ENCODE measurements around the gene CIC. TPM values are rescaled to one million over a fixed set of nuclear protein-coding genes. Genes with fewer than 3 reads are reported as not detected.
"Not testable (repeated sequence)": the region's sequence is repeated elsewhere in the genome, so short reads cannot be mapped to it uniquely, and the experiment has no call there.

CIC gene
- total RNA-seq, 3 donors from 2014 or later (not counting 1 experiment from before 2014, with no cell fraction given) = 95.4 to 121 (median 108) TPM

GRCh38 chr19:42261763-42262162 lies 7.3 kb upstream of the CIC start:
- WGBS (ENCODE audit: insufficient coverage) = 78% methylated on average over 2 of the region's 3 CpGs
- DNase-seq (no peak), ATAC-seq (no peak)
- Mint-ChIP-seq H3K4me3 (no peak overlapping the region), H3K27me3 (ENCODE audit: low read depth in 2 of 2) (peaks cover 0 to 4% of the 10 kb centered on the region in 2 donors), H3K36me3 (no peaks in the 10 kb centered on the region), H3K9me3 (no peaks in the 10 kb centered on the region), H3K4me1 (no peaks in the 10 kb centered on the region), H3K27ac (no peak overlapping the region)
- Histone ChIP-seq H3K27ac (ENCODE audit: low read length) (no peak overlapping the region), H3K4me1 (ENCODE audit: control insufficient read depth, insufficient read depth, low read length) (no peaks in the 10 kb centered on the region), H3K36me3 (ENCODE audit: control insufficient read depth, insufficient read depth, low read length) (no peaks in the 10 kb centered on the region), H3K4me3 (ENCODE audit: low read length) (no peak overlapping the region), H3K9me3 (ENCODE audit: control insufficient read depth, insufficient read depth, low read length) (no peaks in the 10 kb centered on the region), H3K27me3 (ENCODE audit: control insufficient read depth, insufficient read depth, low read length) (no peaks in the 10 kb centered on the region)
- no peak for TF ChIP-seq CTCF (IDR thresholded peaks at IDR 0.05)
- intact Hi-C loops (cut with micrococcal nuclease) = no loop called here

GRCh38 chr19:42266105-42266504 lies 2.9 kb upstream of the CIC start:
- DNase-seq; H3K4me3 Mint-ChIP-seq; H3K9me3 ChIP-seq (ENCODE audit: control insufficient read depth, insufficient read depth, low read length); ATAC-seq; H3K9me3 Mint-ChIP-seq; H3K27me3 ChIP-seq (ENCODE audit: control insufficient read depth, insufficient read depth, low read length); H3K27ac ChIP-seq (ENCODE audit: low read length); H3K27ac Mint-ChIP-seq; intact Hi-C loops (cut with micrococcal nuclease); H3K4me1 Mint-ChIP-seq; H3K4me3 ChIP-seq (ENCODE audit: low read length); H3K36me3 Mint-ChIP-seq; H3K27me3 Mint-ChIP-seq (ENCODE audit: low read depth in 2 of 2); H3K36me3 ChIP-seq (ENCODE audit: control insufficient read depth, insufficient read depth, low read length): not testable (repeated sequence)
- 86% methylated on average over 2 of the region's 4 CpGs for WGBS (ENCODE audit: insufficient coverage)
- peaks cover 24% of the 10 kb centered on the region for H3K4me1 ChIP-seq (ENCODE audit: control insufficient read depth, insufficient read depth, low read length)

GRCh38 chr19:42266928-42267603 lies 2.0 kb upstream of the CIC start:
- Histone ChIP-seq H3K27ac (ENCODE audit: low read length) (peak overlapping the region; percentile 98), H3K4me1 (ENCODE audit: control insufficient read depth, insufficient read depth, low read length) (peaks cover 32% of the 10 kb centered on the region)
- H3K36me3 Mint-ChIP-seq; H3K27me3 Mint-ChIP-seq (ENCODE audit: low read depth in 2 of 2); H3K27ac Mint-ChIP-seq; H3K4me1 Mint-ChIP-seq; H3K27me3 ChIP-seq (ENCODE audit: control insufficient read depth, insufficient read depth, low read length); H3K9me3 Mint-ChIP-seq; H3K4me3 ChIP-seq (ENCODE audit: low read length); ATAC-seq; H3K36me3 ChIP-seq (ENCODE audit: control insufficient read depth, insufficient read depth, low read length); H3K4me3 Mint-ChIP-seq; DNase-seq; intact Hi-C loops (cut with micrococcal nuclease); H3K9me3 ChIP-seq (ENCODE audit: control insufficient read depth, insufficient read depth, low read length): not testable (repeated sequence)
- WGBS (ENCODE audit: insufficient coverage) = 93% methylated on average over 10 of the region's 25 CpGs

GRCh38 chr19:42267644-42268141 lies 1.4 kb upstream of the CIC start:
- WGBS (ENCODE audit: insufficient coverage) = 20% methylated on average over 13 of the region's 13 CpGs
- Histone ChIP-seq H3K27me3 (ENCODE audit: control insufficient read depth, insufficient read depth, low read length) (no peaks in the 10 kb centered on the region), H3K4me1 (ENCODE audit: control insufficient read depth, insufficient read depth, low read length) (peaks cover 32% of the 10 kb centered on the region), H3K9me3 (ENCODE audit: control insufficient read depth, insufficient read depth, low read length) (no peaks in the 10 kb centered on the region), H3K27ac (ENCODE audit: low read length) (peak overlapping the region; percentile 98), H3K36me3 (ENCODE audit: control insufficient read depth, insufficient read depth, low read length) (peaks cover 9% of the 10 kb centered on the region), H3K4me3 (ENCODE audit: low read length) (peak overlapping the region; percentile 84)
- Mint-ChIP-seq H3K4me1 (no peaks in the 10 kb centered on the region), H3K9me3 (no peaks in the 10 kb centered on the region), H3K36me3 (no peaks in the 10 kb centered on the region), H3K4me3 (no peak overlapping the region), H3K27me3 (ENCODE audit: low read depth in 2 of 2) (peaks cover 0 to under 1% of the 10 kb centered on the region in 2 donors), H3K27ac (no peak overlapping the region)
- TF ChIP-seq CTCF (IDR thresholded peaks at IDR 0.05) = no peak
- DNase-seq = no peak
- intact Hi-C loops (cut with micrococcal nuclease) = loop anchor here (1.0 kb wide), 4 partner anchors 12 to 50 kb away; partner anchors contain the start of genes DEDD2 and ERF
- no peak for ATAC-seq
